HG02852 (cell line): Measurements from ENCODE around the gene IL22RA1.

Source experiments
- ATAC-seq: cut with Tn5 transposase; IDR thresholded peaks from one replicate; pipeline ENCODE4 v1.9.1; 2021; ENCODE audit warnings: mild to moderate bottlenecking, moderate library complexity; ENCODE audit not compliant: unreplicated experiment

The IL22RA1 gene

GRCh38 chr1:24138476-24139221, 4.3 kb downstream of the IL22RA1 start:
- no peak for ATAC-seq

GRCh38 chr1:24136956-24137539, 5.9 kb downstream of the IL22RA1 start:
- ATAC-seq: no peak

GRCh38 chr1:24134376-24134775, 8.6 kb downstream of the IL22RA1 start:
- no peak for ATAC-seq

GRCh38 chr1:24133819-24134218, 9.1 kb downstream of the IL22RA1 start:
- ATAC-seq: no peak

GRCh38 chr1:24130385-24130784, 12.6 kb downstream of the IL22RA1 start:
- no peak for ATAC-seq

- ATAC-seq: no peak
Measured at GRCh38 chr1:24127801-24128363, 15.1 kb downstream of the IL22RA1 start.

- ATAC-seq: no peak
Measured at GRCh38 chr1:24127134-24127800, 15.7 kb downstream of the IL22RA1 start.

- no peak for ATAC-seq
Measured at GRCh38 chr1:24126672-24127023, 16.3 kb downstream of the IL22RA1 start.

GRCh38 chr1:24126018-24126671, 16.8 kb downstream of the IL22RA1 start:
- ATAC-seq: no peak

- no peak for ATAC-seq
Measured at GRCh38 chr1:24125456-24125855, 17.5 kb downstream of the IL22RA1 start.

GRCh38 chr1:24124980-24125379, 18.0 kb downstream of the IL22RA1 start:
- no peak for ATAC-seq

- ATAC-seq: no peak
Measured at GRCh38 chr1:24123611-24124010, 19.3 kb downstream of the IL22RA1 start.

GRCh38 chr1:24122776-24123175, 20.2 kb downstream of the IL22RA1 start:
- ATAC-seq: no peak

- ATAC-seq: no peak
Measured at GRCh38 chr1:24121406-24121805, 21.5 kb downstream of the IL22RA1 start.

- no peak for ATAC-seq
Measured at GRCh38 chr1:24120965-24121364, 22.0 kb downstream of the IL22RA1 start.

- ATAC-seq: no peak
Measured at GRCh38 chr1:24119859-24120756, 22.8 kb downstream of the IL22RA1 start.

- no peak for ATAC-seq
Measured at GRCh38 chr1:24119489-24119858, 23.5 kb downstream of the IL22RA1 start.

GRCh38 chr1:24118410-24119242, 24.3 kb downstream of the IL22RA1 start:
- ATAC-seq: no peak

GRCh38 chr1:24117722-24118409, 25.1 kb downstream of the IL22RA1 start:
- no peak for ATAC-seq
